Measurements from ENCODE around the gene RFNG. TPM values are rescaled to one million over a fixed set of nuclear protein-coding genes. Genes with fewer than 3 reads are reported as not detected.

Gene RFNG
- total RNA-seq, 1 experiment from 2014 or later = 52.0 TPM

GRCh38 chr17:82052638-82053059, 1.0 kb upstream of the RFNG start:
- Histone ChIP-seq H3K4me3 (replicated peaks in 1 of 2; ENCODE audit: low read depth in 1 of 2, low read length in 2 of 2) (peak overlapping the region; percentile 94 to 99), H3K36me3 (ENCODE audit: control insufficient read depth in 1 of 2, insufficient read depth in 2 of 2, low read length in 2 of 2) (peaks cover 14 to 42% of the 10 kb centered on the region in 2 experiments; a peak in 2 of 4 replicates), H3K9ac (ENCODE audit: low read length) (peak overlapping the region; percentile 89), H3K9me2 (ENCODE audit: insufficient read depth) (no peaks in the 10 kb centered on the region), H3K27me3 (ENCODE audit: insufficient read depth, low read length) (no peaks in the 10 kb centered on the region), H4K20me1 (ENCODE audit: insufficient read depth) (no peaks in the 10 kb centered on the region; the same call in 1 of the 2 replicates), H3K27ac (ENCODE audit: low read depth, low read length) (peak overlapping the region; percentile 81), H2AFZ (ENCODE audit: low read depth, low read length, poor library complexity, severe bottlenecking) (no peak overlapping the region), H3K4me2 (ENCODE audit: low read length) (peak overlapping the region; percentile 89), H3K79me2 (ENCODE audit: insufficient read depth, low read length) (peaks cover 41% of the 10 kb centered on the region), H3K4me1 (ENCODE audit: control insufficient read depth in 1 of 2, insufficient read depth in 2 of 2, low read length in 2 of 2) (peaks cover 13 to 34% of the 10 kb centered on the region in 2 experiments; a peak in 3 of 4 replicates), H3K9me3 (ENCODE audit: control insufficient read depth in 1 of 2, insufficient read depth in 1 of 2, low read depth in 1 of 2, low read length in 2 of 2) (no peaks in the 10 kb centered on the region)
- TF ChIP-seq MAX (IDR thresholded peaks at IDR 0.05) (no peak), CBX3 (IDR thresholded peaks at IDR 0.05; ENCODE audit: low read depth) (no peak), SIN3A (IDR thresholded peaks at IDR 0.05; ENCODE audit: low read depth) (no peak), EZH2phosphoT487 (IDR thresholded peaks at IDR 0.05; ENCODE audit: borderline replicate concordance) (no peak), SP1 (IDR thresholded peaks at IDR 0.05; ENCODE audit: low read depth) (no peak), JUND (IDR thresholded peaks at IDR 0.05) (no peak), ZNF274 (IDR thresholded peaks at IDR 0.05; ENCODE audit: low read depth, low read length) (no peak), CEBPB (IDR thresholded peaks at IDR 0.05; ENCODE audit: low read depth) (no peak), REST (IDR thresholded peaks at IDR 0.05; ENCODE audit: low read depth) (no peak), RAD21 (IDR thresholded peaks at IDR 0.05; ENCODE audit: low read depth) (no peak), POLR2AphosphoS5 (IDR thresholded peaks at IDR 0.05; ENCODE audit: low read depth, low read length) (no peak), EZH2 (IDR thresholded peaks at IDR 0.05) (no peak), ZFX (IDR thresholded peaks at IDR 0.05) (no peak), ATF3 (IDR thresholded peaks at IDR 0.05) (no peak)
- TF ChIP-seq, protein P1, sequence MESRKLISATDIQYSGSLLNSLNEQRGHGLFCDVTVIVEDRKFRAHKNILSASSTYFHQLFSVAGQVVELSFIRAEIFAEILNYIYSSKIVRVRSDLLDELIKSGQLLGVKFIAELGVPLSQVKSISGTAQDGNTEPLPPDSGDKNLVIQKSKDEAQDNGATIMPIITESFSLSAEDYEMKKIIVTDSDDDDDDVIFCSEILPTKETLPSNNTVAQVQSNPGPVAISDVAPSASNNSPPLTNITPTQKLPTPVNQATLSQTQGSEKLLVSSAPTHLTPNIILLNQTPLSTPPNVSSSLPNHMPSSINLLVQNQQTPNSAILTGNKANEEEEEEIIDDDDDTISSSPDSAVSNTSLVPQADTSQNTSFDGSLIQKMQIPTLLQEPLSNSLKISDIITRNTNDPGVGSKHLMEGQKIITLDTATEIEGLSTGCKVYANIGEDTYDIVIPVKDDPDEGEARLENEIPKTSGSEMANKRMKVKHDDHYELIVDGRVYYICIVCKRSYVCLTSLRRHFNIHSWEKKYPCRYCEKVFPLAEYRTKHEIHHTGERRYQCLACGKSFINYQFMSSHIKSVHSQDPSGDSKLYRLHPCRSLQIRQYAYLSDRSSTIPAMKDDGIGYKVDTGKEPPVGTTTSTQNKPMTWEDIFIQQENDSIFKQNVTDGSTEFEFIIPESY (IDR thresholded peaks at IDR 0.05; ENCODE audit: extremely low read depth, insufficient replicate concordance, low read length) = no peak
- ATAC-seq (no peak), DNase-seq (ENCODE audit: low read depth, low spot score) (no peak)
- intact Hi-C loops (cut with micrococcal nuclease) = no loop called here
- ChIA-PET RAD21 (ENCODE audit: low non-redundant PET in 1 of 2, low total read pairs in 2 of 2, uncharacterized antibody in 2 of 2, unreplicated experiment in 2 of 2) (no interaction called here), CTCF (interaction anchor here (1.3 kb wide), 1 partner anchor 15 kb away, joined by 5 read pairs; the partner anchor contains the start of gene DCXR), POLR2A (no interaction called here)
- BruUV-seq (replicated peaks) = no TSS peak
